Activated CD4-positive, alpha-beta T cell treated with anti-CD3 and anti-CD28 coated beads, Interleukin-2, Interleukin-4, amounts not matched to agents 100 ng/mL and 50 ng/mL, durations not matched to agents 16 hours and 8 hours (primary cell): ENCODE results near the gene ANO3.

Source experiments
- DNase-seq: peaks from one replicate; pipeline ENCODE4 v3.0.0-alpha.2; 2020; ENCODE audit warnings: low spot score

The ANO3 gene

DNA sequence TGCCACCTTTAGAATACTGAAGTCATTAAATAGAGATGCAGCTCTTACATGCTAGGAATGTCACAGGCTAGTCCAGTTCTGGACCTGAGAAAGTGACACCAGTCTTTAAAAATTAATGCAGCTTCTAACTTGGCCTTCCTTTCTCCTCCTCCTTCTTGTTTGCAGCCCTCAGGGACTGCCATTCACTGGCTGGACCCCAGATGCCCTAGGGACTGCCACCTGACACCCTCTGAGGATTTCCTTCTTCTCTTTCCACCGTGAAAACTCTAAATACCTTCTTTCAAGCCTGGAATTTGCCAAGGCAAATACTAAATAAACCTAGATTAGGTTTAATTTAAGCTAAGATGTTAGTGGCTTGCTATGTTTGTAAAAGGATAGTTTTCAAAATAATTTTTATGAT, 161.7 kb downstream of the ANO3 start:
- DNase-seq: no peak

DNA sequence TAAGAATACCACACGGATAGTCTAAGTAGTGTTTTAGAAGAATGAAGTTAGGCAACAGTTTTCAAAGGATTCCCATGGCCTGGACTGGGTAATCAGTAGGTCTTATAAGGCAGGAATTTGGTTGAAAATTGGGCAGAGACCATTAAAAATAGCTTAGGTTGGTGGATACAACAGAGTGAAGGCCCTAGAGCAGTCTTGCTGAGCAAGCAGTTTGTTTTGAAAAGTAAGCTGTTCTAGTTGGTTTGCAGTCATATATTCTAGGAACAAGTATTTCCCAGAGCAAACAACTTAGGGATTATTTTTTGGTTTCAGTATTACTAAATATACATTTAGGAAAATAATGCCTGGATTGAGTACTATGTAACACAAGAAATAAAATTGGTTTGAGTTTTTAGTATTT, 175.3 kb downstream of the ANO3 start:
- DNase-seq: no peak

DNA sequence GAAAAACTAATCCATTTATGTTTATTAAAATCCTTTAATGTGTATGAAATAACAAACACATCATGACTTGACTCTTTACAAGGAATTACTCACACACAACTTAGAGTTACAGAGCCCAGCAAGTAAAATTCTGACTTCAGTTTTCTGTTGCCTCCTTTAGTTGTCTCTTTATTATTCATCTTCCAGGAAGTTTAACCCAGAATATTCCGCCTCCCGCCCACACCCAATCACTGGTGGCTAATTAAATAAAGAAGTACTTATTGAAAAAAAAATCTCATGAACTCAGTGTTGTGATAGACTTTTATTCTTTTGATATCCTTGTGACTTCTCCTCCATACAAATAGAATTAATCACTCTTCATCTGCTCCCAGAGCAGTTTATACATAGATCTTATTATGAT, 178.2 kb downstream of the ANO3 start:
- no peak for DNase-seq

DNA sequence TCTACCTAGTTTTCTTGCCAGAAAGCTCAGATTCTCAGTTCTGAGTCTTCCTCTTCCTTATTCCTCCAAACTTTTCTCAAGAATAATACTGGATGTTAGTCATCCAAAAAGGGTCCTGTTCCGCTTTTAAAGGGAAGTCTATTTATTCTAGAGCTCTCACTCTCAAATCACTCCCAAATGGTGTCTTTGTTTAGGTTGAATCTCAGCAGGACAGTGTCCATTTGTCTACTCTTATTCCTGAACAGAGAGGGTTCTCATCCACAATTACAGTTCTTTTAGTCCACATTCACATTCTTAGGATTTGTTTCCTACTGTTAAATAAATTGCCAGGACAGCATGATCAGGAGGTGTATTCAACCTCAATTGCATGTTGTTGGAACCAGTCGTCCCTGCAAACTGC, 178.8 kb downstream of the ANO3 start:
- no peak for DNase-seq

DNA sequence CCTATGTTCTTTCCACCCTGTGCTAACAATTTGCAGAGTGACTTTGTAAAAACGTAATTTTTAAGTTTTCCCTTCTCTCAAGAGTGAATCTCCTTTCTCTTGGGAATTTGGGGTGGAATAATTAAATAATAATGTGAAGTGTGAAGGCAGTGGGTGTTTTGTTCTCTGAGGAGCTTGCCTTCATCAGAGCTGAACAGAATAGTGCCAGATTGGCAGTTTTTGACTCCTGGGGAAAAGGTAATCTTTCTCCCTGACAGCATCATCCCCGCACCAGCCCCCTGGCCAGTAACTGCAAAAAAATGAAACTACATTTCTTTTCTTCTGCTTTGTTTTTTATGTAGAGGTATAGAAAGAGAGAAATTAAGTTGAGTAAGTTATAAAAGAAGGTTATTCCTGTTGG, 180.3 kb downstream of the ANO3 start:
- DNase-seq: no peak

DNA sequence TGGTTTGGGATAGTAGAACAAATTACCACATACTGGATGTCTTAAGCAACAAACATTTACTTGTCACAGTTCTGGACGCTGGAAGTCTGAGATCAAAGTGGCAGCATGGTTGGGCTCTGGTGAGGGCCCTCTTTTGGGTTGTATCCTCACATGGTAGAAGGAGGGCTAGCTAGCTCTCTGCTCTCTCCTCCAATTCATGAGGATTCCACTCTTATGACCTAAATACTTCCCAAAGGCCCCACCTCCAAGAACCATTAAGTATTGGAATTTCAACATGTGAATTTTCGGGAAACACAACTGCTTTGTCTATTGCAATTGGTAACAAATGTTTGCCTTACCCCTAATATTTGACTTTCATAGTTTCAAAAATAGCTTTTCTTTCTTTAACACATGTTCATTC, 187.5 kb downstream of the ANO3 start:
- DNase-seq: no peak

DNA sequence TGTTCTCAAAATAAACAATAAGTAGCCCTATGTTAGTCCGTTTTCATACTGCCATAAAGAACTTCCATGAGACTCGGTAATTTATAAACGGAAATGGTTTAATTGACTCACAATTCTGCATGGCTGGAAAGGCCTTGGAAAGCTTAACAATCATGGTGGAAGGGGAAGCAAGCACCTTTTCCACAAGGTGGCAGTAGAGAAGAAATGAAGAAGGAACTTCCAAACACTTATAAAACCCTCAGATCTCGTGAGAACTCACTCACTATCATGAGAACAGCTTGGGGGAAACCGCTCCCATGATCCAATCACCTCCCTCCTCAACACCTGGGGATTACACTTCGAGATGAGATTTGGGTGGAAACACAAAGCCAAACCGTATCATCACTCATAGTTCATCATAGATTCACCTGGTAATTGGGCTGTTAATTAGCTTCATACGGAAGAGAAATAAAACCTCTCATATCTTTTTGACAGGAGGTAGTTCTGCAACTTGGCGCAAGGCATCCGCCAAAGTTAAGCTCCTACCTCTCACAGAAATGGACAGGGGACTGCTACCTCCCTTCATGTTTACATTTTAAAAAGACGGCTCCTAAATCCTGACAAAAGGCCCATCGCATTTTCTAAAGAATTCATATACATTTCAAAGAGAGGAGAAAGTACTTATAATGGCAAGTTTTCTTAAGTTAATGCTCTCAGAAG, 191.1 kb downstream of the ANO3 start:
- peak; percentile 1 for DNase-seq

DNA sequence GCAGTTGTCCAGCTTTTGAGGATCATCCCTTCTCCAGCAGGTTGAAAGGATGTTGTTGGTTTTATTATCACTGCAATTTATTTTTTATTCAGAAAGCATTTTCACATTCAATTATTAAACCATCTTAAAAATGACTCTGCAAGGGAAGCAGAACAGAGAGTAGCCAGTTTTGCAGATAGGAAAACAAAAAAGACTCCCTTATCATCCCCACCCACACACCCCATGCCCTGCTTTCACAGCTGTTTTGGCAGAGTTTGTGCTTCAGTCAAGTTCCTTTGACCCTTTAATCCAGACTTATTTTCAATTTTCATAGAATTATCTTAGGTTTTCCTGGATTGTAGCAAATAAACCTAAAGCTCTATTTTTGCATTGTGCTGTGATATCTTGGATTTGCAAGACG, 195.8 kb downstream of the ANO3 start:
- DNase-seq: no peak

DNA sequence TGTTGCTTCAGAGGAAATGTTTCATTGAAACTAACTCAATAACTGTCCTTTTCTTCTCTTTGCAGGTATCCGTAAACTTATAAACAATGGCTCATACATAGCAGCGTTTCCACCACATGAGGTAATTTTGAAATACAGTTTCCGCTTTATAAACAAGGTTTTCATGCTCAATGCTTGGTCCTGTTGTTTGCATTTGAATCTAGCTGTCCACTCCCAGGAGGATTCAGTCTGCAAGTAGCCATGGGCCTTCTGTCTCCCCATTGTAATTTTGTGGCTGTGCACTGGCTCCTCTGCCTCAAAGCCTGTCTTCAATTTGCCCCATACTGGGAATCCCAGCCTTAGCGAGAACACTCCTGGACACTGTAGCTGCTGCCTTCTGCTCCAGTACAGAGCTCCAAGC, 205.4 kb downstream of the ANO3 start:
- DNase-seq: no peak

DNA sequence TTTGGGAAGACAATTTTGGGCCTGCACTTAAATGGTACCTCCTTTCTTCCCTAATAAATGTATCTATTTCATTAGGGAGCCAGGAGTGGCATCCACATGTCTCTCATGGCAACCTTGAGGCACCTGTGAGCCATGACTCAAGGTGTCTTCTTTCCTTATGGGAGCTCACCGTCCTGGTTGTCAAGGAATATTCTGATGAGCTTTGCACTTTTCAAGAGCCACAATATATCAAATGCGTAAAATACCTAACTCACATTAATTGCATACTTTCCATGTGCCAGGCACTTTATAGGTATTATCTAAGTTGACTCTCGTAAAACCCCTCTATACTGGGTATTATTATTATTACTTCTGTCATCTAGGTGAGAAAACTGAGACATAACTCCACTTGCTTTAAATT, 207.6 kb downstream of the ANO3 start:
- no peak for DNase-seq

DNA sequence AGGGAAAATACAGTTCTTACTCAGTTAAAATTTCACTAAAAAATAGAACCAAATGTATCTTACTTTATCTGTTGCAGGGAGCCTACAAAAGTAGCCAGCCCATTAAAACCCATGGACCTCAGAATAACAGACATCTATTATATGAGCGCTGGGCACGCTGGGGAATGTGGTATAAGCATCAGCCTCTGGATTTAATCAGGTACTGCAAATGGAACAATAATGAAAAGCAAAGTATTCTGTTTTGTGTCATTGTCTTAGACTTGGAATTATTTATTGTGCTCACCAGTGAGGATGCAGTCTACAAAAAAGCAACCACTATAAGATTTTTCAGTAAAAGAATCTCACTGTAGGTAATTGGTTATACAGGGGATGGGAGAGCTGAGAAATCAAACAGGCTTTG, 209.9 kb downstream of the ANO3 start:
- no peak for DNase-seq

DNA sequence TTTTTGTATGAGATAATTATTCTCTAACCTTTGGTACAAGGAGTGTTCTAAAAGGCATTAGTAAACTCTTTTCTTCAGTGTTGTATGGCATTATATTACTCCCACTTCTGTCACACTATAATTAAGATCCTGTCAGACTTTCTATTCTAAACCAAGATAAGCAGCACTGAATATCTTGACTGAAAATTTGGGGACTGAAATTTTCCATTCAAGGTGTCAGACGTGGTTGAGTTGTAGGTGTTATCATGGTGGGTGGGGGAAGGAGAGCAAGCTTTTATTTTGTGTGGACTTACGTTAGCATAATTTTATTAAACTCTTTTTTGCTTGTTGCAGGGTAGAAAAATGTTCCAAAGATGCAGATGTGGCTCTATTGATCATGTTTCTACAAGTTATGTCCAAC, 217.2 kb downstream of the ANO3 start:
- DNase-seq: no peak

DNA sequence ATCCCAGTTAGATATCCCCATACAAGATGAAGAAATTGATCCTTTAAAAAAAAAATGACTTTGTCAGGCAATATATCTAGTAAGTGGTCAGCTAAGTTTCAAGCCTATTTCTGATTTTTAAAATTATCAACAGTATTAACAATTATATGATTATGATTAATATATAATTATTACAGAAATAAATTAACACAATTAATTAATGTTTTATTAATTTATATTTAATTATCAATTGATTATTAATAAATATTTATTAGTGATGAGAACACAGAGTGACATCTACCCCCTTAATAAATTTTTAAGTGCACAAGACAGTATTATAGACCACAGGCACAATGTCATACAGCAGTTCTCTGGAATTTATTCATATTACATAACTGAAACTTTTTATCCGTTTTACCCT, 218.1 kb downstream of the ANO3 start:
- DNase-seq: no peak

DNA sequence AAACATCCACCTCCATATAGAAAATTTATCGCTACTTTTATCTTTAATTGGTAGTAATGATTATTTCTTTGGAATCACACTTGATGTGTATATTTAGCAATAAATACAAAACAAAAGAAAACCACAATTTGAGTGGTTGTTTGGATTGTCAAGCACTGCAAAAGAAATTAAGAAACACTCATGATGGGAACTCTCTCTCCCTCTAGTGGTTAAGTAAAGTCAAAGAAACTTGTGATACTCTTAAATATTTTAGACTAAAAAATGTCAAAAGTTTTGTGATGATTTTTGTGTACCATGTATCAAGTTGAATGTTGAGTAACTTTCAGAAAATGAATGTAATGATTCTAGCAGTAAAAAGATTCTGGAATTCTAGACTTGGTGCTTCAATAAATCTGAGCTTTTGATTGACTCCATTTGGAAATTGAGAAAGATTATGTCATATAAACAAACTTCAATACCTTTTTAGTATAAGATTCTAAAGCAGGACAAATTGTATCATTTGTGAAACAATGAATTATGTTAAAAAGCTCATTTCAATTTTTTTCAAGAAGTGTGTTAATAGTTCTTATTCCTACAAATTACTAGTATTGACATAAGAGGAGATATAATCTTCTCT, 219.4 kb downstream of the ANO3 start:
- DNase-seq: no peak

DNA sequence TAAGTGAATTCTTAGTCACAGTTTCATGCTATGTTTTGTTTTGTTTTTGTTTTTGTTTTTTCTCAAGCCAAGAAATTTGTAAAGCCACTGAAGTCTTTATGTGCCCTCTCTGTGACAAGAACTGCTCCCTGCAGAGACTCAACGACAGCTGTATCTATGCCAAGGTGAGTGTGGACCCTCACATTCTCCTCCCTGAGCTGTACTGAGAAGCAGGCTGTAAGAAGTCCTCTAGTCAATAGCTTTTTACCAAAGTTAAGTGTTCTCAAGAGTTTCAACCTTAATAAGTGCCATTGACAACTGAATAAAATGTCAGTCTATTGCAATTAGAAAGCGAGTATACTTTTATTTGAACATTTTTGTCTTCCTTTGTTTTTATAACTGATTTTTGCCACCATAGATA, 221.3 kb downstream of the ANO3 start:
- no peak for DNase-seq

DNA sequence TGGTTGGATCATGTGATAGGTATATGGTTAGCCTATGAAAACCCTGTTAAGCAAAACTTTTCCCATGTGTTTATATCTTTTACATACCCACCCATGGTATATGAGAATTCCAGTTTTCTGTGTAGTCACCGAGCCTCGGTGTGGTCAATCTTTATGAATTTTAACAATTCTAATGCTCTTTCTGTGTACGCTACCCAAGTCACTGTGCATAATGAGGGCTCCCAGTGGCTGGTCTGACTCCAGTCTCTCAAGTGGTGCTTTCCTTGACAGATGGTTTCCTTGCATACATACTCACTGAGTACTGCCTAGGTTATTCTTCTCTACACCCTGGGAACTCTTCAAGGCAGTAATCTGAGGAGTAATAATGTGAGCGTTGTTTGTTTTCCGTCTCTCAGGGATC, 222.5 kb downstream of the ANO3 start:
- DNase-seq: no peak

DNA sequence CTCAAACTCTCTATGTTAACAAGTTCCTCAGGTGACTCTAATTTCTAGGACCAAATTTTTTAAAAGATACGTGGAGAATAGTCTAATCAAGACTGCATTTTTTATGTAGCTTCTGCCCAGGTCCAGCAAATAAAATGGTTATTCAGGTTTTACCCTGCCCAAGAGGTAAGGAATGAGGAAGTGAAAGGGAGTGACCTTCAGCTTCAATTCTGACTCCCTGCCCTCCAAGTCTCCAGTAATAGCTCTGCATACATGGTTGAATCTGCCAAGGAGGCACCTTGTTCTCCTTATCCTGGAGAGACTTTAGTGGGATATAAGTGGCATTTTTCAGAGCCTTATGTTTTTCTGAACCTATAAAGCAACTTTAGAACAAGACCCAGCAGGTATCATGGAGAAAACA, 224.7 kb downstream of the ANO3 start:
- DNase-seq: no peak

DNA sequence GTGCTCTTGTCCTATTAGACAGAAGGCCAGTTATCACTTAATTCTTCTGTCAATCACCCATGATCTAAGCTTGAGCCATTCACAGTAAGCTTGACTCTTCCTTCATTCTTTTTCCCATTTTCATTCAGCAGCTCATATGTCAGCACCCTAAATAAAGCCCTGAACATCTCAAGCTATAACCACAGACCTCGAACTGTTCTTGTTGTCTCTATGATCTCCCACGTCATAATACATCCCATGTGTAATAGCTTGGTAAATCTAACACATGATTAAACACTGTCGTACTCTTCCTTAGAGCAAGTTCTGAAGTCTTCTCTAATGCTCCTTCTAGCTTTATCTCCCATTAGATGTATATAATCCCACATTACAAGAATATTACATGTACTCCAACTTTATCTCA, 225.7 kb downstream of the ANO3 start:
- DNase-seq: no peak

DNA sequence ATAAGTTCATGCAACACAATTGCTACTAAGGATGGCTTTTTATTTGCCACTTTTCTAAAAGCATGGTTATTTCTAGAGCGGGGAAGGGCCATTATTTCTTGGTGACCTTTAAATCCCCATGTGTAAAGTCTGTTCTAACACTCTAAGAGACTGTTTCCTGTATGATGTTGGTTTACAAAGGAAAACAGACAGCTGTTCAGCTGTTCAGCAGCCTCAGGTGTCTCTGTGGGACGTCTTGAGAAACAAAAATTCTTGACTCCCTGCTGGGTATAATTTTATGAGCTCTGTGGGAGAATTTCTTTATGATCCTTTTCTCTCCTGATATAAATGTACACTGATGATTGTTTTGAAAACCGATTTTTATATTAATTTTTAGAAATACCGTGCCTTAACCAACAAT, 226.3 kb downstream of the ANO3 start:
- DNase-seq: no peak

DNA sequence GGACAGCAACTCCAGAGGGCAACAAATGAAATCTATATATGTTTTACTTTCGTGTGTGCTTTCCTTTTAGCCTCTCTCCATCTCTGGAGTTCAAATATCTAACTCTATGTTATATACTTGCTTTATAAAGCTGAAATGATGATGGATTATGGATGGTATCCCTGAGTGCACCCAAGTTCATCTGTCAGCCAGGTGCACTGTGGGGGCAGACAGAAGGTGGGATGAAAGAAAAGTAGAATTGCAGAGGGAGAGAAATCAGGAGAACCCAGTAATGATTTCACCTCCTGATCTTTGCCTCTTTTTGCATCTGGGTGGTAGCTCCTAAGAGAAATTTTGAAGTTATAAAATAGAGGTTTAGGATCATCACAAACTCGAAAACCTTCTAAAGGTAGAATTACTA, 237.7 kb downstream of the ANO3 start:
- DNase-seq: no peak

DNA sequence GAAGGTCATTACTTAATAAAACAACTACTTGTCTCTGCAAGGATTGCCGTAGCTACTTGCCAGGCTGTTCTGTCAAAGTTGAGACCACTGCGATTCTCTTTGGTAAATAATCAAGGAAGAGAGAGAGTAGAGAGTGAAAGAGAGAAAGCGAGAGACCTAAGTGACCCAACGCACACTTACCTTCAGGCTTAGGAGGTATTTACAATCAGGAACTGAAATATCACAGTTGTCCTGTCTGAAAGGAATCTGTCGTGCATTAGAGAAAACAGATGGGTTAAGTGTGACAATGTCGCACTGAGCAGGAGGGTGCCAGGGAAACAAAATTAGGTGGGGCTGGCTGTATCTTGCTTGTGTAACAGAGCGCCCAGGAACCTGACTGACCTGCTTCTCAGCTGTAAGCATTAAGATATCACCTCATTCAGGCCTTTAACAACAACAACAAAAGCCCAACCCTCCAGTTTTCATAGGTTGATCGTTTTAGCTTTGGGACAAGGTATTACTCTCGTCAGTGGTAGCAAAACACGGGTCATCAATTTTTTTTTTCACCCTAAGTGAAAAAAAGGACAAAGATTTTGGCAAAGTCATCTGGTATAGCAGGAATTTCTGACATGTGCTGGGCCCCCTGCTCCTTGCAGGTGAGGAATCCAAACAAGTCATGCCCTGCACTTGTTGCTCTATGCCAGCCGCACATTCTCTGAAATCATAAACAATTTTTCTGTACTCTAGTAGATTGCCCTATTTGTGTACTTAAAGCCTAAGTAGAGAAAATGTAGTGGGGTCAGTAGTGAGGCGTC, 240.1 kb downstream of the ANO3 start, which contains the start of gene MUC15:
TSS of gene MUC15 (minus strand) at position 403 of the 794 bp plus-strand sequence. CDS start 5,169 bp downstream, outside the sequence.
- DNase-seq: no peak

DNA sequence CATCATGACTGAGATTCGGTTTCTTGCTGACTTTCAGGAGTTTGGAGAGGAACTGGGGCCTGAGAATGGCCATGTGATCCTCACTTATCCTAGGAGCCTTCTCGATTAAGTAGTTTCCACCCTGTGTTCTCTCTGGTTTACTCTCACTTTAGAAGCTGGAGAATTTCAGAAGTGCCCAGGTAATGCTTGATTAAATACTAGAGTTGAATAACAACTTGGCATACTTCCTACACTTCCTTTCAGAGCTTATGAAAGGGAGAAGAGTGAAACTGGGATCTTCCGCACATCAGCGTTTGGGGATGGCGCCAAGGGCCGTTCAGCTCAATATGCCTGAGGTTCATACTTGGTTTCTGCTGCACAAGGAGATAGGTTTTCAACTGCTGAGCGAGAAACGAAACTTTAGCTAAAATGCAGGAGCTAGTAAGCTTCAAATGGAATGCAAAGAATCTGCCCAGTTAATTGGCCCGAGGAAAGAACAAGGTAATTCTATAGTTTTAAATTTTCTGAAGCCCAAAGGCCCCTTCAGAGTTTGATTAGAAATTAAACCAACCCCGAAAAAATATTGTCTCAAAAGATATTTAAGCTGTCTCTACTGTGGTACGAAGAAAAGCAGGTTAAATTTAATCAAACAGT, 241.0 kb downstream of the ANO3 start:
- DNase-seq: no peak

DNA sequence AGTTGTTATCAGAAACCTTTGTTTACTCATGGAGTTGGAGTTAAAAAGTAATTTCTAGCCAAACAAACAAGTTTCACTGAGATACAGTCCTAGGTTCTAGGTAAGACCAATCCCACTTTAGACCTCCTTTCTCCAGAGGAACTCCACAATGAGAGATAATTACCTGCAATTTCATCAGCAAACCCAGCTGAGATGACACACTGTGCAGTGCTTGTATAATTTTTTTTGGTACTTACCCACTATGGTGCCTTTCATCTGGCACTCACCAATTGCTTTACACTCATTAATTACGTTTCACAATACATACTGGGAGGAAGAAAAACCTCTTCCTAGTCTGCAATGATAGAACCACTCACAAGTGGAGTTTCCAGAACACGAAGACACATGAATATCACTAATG, 242.0 kb downstream of the ANO3 start:
- DNase-seq: no peak
